Stimulated activated CD8-positive, alpha-beta memory T cell treated with anti-CD3 and anti-CD28 coated beads, Interleukin-7, amount 100 ng/mL, for 48 hours (primary cell): ENCODE data around the gene ZNF169.
"Not testable (repeated sequence)": the region's sequence is repeated elsewhere in the genome, so short reads cannot be mapped to it uniquely, and the experiment has no call there.

Experiments
- DNase-seq, 2 donors: peaks; one replicate each; pipeline ENCODE4 v3.0.0-alpha.2; 2020; ENCODE audit warnings: low read depth in 1 of 2; ENCODE audit errors: extremely low read depth in 1 of 2

The ZNF169 gene

GRCh38 chr9:94259077-94259862 lies at the start of gene ZNF169:
ZNF169 (plus strand) TSS chr9:94259298; CDS start chr9:94278813, 19,515 bp downstream.
- peak; percentile 73 to 90 for DNase-seq

- DNase-seq = no peak
These were observed 48.2 kb upstream of the ZNF169 start for GRCh38 chr9:94210616-94211603.

- no peak for DNase-seq
These were observed 47.0 kb upstream of the ZNF169 start for GRCh38 chr9:94212091-94212490.

- DNase-seq = no peak
These were observed 46.6 kb upstream of the ZNF169 start for GRCh38 chr9:94212531-94212930.

- peak; percentile 33 to 53 for DNase-seq
These were observed 45.5 kb upstream of the ZNF169 start for GRCh38 chr9:94213511-94214124.

- DNase-seq = no peak
These were observed 36.2 kb upstream of the ZNF169 start for GRCh38 chr9:94222870-94223269.

GRCh38 chr9:94225413-94225812 lies 33.7 kb upstream of the ZNF169 start:
- not testable (repeated sequence) for DNase-seq

- DNase-seq = no peak
These were observed 30.5 kb upstream of the ZNF169 start for GRCh38 chr9:94228616-94229015.

GRCh38 chr9:94232428-94232827 lies 26.7 kb upstream of the ZNF169 start:
- DNase-seq = no peak

- not testable (repeated sequence) for DNase-seq
These were observed 18.0 kb upstream of the ZNF169 start for GRCh38 chr9:94241098-94241497.

- DNase-seq = no peak
These were observed 13.4 kb upstream of the ZNF169 start for GRCh38 chr9:94245651-94246050.

- no peak for DNase-seq
These were observed 8.6 kb upstream of the ZNF169 start for GRCh38 chr9:94250456-94250855.

- DNase-seq = no peak
These were observed 3.1 kb upstream of the ZNF169 start for GRCh38 chr9:94256007-94256406.

GRCh38 chr9:94265626-94266402 lies 6.7 kb downstream of the ZNF169 start:
- DNase-seq = not testable (repeated sequence)

- no peak for DNase-seq
These were observed 10.2 kb downstream of the ZNF169 start for GRCh38 chr9:94269264-94269663.

- no peak for DNase-seq
These were observed 10.9 kb downstream of the ZNF169 start for GRCh38 chr9:94270009-94270408.

- DNase-seq = not testable (repeated sequence)
These were observed 17.9 kb downstream of the ZNF169 start for GRCh38 chr9:94277029-94277428.

GRCh38 chr9:94277885-94278536 lies 18.9 kb downstream of the ZNF169 start:
- no peak for DNase-seq

GRCh38 chr9:94280409-94280989 lies 21.4 kb downstream of the ZNF169 start:
- no peak for DNase-seq

GRCh38 chr9:94281101-94281500 lies 22.0 kb downstream of the ZNF169 start:
- no peak for DNase-seq
